ENCODE measurements around the gene CD1C. TPM values are rescaled to one million over a fixed set of nuclear protein-coding genes. Genes with fewer than 3 reads are reported as not detected.

Gene CD1C
- total and polyA plus RNA-seq, 9 donors, result 0.22 to 6.6 (median 0.28) TPM; not detected in 4

DNA sequence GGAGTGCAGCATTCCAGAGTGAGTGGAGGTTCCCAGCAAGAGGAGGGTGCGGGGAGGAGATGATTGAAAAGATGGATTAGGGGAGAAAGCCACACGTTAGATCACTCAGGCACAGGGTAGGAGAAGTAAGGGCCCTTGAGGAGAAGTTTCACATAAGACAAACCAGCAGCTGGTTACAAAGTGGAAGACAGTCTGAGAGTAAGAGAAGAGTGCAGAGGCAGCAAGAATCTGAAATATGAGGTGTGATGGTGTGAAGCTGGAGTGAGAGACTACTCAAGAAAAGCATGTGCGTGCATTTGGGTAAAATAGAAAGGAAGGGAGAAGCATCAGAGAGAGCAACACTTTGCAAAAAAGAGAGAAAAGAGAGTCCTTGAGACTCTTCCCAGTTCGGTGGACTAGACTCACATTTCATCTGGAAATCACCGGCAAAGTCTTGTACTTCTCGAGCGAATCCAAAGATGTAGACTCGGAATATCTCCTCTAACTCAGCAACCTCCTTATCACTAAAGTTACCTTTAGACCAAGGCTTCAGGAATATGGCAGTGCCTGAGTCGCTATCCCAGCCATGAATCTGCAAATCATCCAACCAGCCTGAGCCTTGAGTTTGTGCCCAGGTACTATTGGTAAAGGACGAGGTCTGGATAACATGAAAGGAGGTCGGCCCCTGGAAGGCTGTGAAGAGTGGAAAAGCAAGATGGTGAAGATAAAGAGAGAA is 40.8 kb downstream of the CD1C start:
- Histone ChIP-seq H3K36me3 (no peaks in the 10 kb centered on the region), H3K4me1 (ENCODE audit: insufficient read depth) (no peaks in the 10 kb centered on the region), H3K27me3 (no peaks in the 10 kb centered on the region), H3K9me3 (no peaks in the 10 kb centered on the region), H3K4me3 (no peak overlapping the region), H3K27ac (no peak overlapping the region)
- TF ChIP-seq EP300 (IDR thresholded peaks at IDR 0.05), result no peak
- no peak for TF ChIP-seq POLR2A (IDR thresholded peaks at IDR 0.05)
- no peak for TF ChIP-seq CTCF (IDR thresholded peaks at IDR 0.05)
- intact Hi-C loops (cut with DNase I), result no loop called here
- WGBS, 3 donors, result 79 to 86% (median 83%) methylated on average over 11 of the region's 11 CpGs
- no peak for DNase-seq

GRCh38 chr1:158331106-158331425 is 41.3 kb downstream of the CD1C start:
- WGBS, 3 donors, result 68 to 89% (median 89%) methylated on average over 1 of the region's 1 CpG
- H3K9me3 ChIP-seq, result no peaks in the 10 kb centered on the region
- intact Hi-C loops (cut with DNase I), result no loop called here
- no peak overlapping the region for H3K4me3 ChIP-seq
- no peaks in the 10 kb centered on the region for H3K36me3 ChIP-seq
- no peak overlapping the region for H3K27ac ChIP-seq
- TF ChIP-seq EP300 (IDR thresholded peaks at IDR 0.05), result no peak
- TF ChIP-seq CTCF (IDR thresholded peaks at IDR 0.05), result no peak
- TF ChIP-seq POLR2A (IDR thresholded peaks at IDR 0.05), result no peak
- no peaks in the 10 kb centered on the region for H3K27me3 ChIP-seq
- no peaks in the 10 kb centered on the region for H3K4me1 ChIP-seq (ENCODE audit: insufficient read depth)
- DNase-seq, result no peak

DNA sequence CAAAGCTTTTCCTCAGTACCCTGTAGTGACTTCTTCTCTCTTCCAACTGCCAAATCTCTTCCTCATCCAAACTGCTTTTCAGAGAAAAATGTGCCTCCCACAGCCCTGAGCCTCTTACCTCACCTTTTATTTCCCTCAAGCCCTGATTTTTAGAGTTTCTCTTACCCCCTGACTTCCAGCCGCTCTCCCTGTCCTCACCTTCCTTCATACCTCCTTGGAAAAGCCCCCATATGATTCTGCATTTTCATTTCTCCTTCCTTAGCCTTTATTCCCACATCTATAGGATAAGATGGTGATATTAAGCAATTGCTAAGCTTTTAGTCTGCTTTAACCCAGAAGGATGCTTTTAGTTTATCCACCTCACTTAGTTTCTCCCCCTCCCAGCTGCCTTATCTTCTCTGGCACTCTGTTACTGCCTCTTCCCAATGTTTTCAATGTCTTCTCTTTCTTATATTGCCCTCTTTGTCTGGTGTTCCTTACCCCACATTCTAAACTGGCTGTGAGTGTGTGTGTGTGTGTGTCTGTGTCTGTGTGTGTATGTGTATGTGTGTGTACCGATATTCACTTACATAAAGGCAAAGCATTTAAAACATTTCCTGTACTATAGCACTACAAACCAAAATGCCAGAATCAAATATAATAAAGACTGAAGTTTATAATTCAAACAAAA is 41.9 kb downstream of the CD1C start, which contains the start of gene CD1B:
Gene CD1B (minus strand): TSS at position 51 of the 670 bp plus-strand sequence. CDS start 108 bp downstream, outside the sequence.
- no peaks in the 10 kb centered on the region for H3K36me3 ChIP-seq
- WGBS, 3 donors, result 79 to 80% (median 79%) methylated on average over 2 of the region's 2 CpGs
- no peaks in the 10 kb centered on the region for H3K4me1 ChIP-seq (ENCODE audit: insufficient read depth)
- TF ChIP-seq EP300 (IDR thresholded peaks at IDR 0.05) (no peak), POLR2A (IDR thresholded peaks at IDR 0.05) (no peak)
- H3K27ac ChIP-seq, result no peak within 1 kb of the TSS
- H3K4me3 ChIP-seq, result no peak within 1 kb of the TSS
- no peak for DNase-seq
- no peaks in the 10 kb centered on the region for H3K9me3 ChIP-seq
- intact Hi-C loops (cut with DNase I), result no loop called here
- no peaks in the 10 kb centered on the region for H3K27me3 ChIP-seq

- no peak for TF ChIP-seq EP300 (IDR thresholded peaks at IDR 0.05)
- no peak for TF ChIP-seq CTCF (IDR thresholded peaks at IDR 0.05)
- Histone ChIP-seq H3K27ac (no peak overlapping the region), H3K4me3 (no peak overlapping the region), H3K36me3 (no peaks in the 10 kb centered on the region), H3K27me3 (no peaks in the 10 kb centered on the region), H3K9me3 (no peaks in the 10 kb centered on the region), H3K4me1 (ENCODE audit: insufficient read depth) (no peaks in the 10 kb centered on the region)
- intact Hi-C loops (cut with DNase I), result no loop called here
- 31 to 43% (median 36%) methylated on average over 8 of the region's 8 CpGs for WGBS, 3 donors
- DNase-seq, result no peak
These were observed 43.9 kb downstream of the CD1C start for GRCh38 chr1:158333405-158334155.
